Activated CD8-positive, alpha-beta memory T cell treated with anti-CD3 and anti-CD28 coated beads for 24 hours (primary cell): ENCODE results near the gene KDM8.

Source experiments
- DNase-seq: peaks from one replicate; pipeline ENCODE4 v3.0.0-alpha.2; 2020

Gene KDM8

DNA sequence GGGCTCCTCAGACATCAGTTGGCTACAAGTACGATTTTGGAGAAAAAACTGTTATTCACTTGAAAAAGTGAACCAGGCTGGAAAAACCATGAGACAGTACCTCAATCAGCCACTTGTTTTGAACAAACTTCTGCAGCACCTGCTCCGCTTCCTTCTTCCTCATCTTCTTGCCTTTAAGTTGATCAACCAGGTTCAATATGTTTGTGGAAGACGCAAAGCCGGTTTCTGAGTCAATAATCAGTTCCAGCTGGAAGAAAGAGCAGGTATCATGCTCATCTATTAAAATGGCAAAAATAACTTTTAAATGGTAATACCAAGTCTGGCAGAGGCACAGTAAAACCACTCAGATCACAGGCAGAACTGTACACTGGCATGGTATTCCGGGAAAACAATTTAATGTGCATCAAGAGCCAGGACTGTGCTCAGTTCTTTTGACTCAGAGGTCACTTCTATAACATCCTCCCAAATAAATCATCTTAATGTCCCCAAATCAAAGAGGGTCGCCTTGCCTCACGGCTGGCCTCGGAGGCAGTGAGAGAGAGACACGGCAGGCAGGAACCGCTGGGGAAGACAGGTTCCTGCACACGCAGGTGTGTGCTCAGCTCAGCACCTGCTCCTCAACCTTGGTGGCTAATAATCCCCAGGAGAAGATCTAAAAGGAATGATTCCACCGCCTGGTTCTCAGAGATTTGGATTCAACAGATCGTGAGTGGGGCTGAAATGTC, 29.7 kb downstream of the KDM8 start:
- no peak for DNase-seq

DNA sequence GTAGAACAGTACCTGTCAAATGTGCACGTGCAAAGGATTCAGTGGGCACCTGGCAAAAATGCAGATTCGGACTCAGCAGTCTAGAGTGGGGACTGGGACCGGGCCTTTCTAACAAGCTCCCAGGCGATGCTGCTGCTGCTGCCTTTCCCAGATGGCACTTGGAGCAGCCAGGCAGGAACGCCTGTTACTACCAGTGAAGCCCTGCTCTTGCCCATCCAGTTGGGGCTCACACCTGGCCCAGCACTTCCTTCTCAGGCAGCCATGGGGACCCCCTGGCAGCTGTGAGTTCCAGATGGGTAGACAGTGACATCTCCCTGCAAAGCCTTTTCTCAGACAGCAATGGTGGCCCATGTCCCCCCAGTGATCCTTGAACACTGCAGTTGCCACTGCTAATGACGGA, 30.4 kb downstream of the KDM8 start:
- no peak for DNase-seq

DNA sequence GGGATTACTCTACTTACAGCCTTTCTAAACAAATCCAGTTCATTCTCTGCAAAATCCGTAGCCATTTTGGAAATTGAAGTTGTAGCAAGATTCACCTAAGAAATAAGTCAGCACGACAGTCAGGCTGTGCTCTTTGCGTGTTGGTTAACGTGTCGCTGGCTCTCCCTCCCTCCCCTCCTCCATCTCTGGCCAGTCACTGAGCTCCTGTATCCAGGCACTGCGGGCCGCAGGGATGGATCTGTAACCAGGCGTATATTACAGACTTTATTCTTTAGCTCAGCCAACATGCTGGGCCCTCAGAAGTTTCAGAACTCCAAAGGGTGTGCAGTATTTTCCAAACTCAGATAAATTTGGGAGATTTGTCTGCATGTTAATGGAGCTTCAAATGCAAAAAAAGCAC, 30.8 kb downstream of the KDM8 start:
- DNase-seq = no peak

DNA sequence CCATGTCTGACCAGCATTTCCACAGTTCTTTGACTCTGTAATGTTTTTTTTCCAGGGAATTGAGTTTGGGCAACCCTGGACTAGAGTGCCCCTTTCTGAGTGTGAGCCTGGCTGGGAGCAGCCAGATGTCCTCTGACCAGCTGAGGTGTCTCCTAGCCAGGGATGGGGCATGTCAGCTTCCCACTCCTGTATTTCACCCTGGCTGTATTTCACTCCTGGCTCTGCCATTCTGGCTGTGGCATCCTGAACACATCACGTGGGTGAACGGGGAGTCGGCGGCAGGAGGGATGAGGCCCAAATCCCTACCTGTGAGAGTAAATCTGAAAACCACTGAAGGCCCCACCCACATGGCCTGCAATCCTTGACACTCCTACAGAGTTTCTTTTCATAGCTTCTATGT, 31.3 kb downstream of the KDM8 start:
- no peak for DNase-seq

DNA sequence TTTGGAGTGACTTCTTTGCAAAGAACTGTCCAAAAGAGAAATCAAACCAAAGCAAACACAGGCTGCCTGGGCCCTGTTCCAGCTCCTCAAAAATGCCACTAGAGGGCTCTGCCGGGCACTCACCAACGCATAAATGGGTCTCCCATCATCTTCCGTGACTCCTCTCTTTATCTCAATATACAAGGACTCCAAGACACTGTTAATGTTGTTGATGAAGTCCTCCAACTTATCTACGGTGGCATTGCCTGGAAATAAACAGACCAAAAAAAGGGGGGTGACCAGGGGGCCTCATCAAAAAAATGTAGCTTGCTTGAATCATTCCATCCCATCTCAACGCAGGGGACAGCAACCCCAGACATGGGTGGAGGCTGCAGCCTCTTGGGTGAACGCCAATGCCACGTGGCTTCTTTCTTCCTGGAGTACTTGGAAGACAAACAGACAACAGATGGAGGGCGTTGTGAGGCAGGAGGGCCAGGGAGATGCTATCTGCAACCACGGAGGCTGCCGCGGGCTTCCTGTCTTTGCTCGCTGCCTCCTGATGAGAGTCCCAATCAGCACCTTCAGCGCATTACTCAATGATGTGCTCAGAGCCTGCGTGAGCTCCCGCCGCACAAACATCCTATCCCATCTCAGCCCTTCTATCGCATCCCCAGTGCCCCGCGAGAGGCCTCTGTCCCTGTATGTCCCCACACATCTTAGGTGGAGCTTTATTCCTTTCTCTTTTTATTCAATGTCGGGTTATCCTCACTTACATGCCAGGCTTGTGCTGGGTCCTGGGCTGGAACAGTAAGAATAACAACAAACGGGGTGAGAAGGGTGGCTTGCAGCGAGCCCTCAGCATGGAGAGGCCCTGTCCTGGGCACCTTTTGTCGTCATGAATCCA, 32.0 kb downstream of the KDM8 start:
- DNase-seq = peak; percentile 87

DNA sequence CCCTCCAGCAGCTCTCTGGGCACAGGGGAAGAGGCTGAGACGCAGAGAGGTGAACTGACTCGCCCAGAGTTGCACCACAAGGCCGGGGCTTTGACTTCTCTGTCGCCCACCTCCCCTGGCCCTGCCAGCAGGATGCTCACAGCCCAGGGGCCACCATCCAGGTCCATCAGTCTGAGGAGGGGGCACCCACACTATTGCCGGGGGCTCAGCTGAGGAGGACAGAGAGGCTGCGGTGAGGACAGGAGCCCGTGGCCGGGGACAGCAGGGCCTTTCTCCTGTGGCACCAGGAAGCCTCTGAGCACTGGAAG, 32.6 kb downstream of the KDM8 start:
- no peak for DNase-seq

DNA sequence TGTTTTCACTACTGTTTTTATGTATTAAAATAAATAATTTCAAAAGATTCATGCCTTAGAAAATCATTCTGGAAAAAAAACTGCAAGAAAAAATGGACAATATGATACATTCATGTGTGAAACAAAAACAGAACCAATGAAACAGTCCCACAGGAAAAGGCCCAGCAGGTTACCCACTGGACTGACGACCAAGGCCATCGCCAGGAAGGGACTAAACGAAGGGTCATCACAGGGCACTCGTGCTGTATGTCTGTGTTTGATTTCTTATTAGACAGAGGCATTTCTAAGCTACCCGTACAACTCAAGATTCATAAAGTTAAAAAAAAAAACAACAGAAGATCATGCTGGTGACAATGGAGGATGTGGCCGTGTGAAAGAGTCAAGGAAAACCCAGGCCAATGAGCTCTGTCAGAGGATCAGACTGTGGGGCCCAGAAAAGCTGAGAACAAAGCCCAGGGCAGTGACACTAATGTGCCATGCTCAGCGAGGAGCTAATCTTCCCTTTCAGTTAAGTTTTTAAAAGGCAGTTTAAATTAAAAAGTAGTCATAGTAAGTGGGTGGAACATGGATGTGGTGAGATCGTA, 33.4 kb downstream of the KDM8 start:
- no peak for DNase-seq

DNA sequence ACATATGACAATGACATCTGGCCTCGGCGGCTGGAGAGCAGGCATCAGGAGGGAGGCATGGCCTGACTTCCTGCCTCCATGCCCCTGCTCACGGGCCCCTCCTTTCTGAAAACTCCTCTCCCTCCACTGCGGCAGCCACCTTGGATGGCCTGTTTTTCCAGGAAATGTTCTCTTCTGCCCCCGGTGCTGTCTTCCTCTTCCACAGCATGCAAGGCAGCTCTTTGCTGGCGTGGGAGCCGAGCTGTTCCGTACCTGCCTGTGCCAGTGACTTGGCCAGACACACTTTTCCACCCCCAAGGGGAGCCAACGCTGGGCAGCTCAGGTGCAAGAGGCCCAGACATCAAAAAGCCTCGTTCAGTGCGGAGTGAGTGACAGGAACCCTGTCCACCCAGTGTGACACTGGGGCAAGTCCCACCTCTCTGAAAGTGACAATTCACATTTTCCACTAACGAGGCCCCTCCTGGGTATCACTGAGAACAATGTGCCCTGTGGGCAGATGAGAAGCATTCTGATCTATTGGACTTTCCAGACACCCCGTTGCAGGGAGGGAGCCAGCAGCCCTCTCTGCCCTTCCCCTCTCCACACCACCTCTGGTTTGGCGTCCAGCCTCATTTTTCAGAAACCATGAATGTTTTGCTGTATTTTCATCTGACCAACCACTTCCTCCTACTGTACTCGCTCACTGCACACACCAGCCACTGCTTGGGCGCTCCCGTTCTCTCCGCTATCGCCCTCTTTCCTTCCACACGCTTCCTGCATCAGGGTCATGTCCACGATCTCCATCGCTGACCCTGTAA, 34.1 kb downstream of the KDM8 start:
- peak; percentile 92 for DNase-seq

DNA sequence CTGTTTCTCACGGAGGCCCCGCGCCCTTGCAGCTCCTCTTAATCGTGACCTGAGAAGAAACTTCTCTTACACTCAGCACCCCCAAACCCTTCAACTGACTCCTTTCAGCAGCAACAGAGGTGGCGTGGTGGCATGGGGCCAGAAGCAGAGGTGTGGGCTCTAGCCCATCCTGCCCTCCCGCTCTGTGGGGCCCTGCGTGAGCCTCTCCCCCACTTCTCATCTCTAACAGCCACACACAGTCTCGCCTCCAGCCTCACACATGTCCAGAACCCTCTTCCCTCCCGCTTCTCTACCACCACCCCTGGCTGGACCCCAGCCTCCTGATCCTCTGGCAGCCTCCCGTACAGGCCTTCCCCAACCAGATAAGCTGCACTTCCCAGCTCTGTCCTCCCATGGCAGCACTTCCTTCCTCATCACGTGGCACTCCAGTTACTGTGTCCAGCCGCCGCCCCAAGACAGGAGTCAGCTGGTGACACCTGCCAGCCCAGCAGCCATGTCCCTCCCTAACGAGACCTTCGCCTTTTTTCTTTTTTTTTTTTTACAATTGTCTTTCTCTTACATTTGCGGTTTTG, 34.8 kb downstream of the KDM8 start:
- no peak for DNase-seq

DNA sequence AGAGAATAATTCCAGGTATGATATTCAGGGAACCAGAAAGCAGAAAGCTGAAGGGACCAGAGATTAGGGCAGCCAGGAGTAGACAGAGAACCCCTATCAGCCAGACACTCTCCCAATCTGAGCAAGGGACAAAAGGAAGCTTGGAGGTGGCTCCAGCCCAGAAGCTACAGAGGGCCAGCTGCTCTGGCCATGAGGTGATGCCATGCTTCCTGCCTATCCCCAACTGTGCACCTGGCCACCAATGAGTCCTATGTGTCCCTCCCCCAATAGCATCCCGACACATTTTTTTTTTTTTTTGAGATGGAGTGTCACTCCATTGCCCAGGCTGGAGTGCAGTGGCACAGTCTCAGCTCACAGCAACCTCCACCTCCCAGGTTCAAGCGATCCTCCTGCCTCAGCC, 35.3 kb downstream of the KDM8 start:
- DNase-seq = no peak

DNA sequence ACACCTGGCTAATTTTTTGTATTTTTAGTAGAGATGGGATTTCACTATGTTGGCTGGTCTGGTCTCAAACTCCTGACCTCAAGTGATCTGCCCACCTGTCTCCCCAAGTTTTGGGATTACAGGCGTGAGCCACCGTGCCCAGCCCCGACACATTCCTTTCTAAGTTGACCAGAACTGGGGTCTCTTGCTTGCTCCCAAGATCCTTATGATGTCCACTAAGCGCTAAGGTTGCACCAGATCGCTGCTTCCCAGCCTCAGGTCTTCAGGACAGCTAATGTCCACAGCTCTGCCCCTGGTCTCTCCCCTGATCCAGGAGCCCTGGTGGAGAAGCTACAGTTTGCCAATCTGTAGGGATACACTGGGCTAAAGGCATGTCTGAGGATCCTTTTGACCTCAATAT, 35.7 kb downstream of the KDM8 start:
- DNase-seq = peak; percentile 53

DNA sequence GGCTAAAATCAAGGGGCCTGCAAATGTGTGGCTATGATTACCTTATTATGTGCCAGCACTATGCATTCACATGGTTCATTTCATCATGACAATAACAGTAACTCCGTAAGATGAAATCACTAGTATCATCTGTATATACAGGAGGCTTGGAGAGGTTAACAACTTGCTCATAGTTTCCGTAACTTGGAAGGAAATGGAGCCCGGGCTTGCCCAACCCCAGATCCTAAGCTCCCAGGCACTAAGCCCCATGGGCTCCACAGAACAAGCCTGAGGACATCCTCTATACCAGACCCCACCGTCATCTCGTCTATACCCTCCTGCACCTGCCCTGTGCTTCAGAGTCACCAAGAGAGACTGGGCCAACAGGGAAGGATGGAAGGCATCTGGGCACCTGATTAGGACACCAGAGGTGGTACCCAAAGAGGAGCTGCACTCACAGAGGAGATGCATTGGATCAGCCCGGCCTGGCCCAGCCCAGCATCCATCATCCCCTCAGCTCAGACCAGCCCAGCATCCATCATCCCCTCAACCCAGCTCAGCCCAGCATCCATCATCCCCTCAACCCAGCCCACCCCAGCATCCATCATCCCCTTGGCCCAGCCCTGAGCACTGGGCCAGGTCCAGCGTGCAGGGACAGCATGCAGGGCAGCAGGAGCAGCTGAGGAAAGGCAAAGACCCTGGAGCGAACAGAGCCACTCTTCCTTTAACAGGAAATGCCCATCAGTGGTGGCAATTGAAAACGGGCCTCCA, 36.8 kb downstream of the KDM8 start:
- peak; percentile 54 for DNase-seq

DNA sequence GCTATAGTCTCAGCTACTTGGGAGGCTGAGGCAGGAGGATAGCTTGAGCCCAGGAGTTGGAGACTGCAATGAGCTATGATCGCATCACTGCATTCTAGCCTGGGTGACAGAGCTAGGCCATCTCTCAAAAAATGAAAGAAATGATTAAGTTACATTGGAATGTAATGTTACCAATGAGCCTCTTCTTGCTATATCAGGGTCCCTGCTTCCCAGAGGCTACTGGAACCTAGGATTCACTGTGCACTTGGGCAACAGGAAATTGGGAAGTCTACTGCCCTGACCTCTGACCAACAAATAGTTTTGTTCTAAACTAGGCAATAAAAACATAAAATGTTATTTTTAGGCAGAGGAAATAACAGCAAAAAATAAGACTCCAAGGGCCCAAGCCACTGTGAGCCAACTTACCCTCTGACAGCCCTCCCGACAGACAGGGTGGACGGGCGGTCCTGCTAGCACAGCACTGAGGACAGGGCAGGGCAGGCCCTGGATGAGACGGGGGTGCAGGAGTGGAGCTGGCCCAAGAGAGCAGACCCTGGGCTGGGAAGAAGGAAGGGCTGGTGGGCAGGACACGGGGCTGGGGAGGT, 37.7 kb downstream of the KDM8 start:
- peak; percentile 51 for DNase-seq

DNA sequence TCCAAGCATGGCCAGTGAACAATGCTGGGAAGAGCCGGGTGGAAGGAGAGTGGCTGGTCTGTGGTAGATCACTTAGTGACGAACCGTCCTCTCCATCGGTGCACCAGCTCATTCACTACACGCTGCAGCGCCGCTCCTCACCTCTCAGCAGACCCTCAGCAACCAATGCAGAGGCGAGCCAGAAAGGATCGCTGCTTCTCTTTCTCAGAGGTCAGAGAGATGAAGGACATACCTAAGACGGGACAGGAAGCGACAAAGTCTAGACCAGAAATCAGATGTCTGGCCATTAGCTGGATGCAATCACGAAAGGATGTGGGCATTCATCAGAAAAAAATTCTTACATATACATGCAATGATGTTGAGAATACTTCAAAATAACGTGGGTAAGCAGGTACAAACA, 38.3 kb downstream of the KDM8 start:
- DNase-seq = no peak

DNA sequence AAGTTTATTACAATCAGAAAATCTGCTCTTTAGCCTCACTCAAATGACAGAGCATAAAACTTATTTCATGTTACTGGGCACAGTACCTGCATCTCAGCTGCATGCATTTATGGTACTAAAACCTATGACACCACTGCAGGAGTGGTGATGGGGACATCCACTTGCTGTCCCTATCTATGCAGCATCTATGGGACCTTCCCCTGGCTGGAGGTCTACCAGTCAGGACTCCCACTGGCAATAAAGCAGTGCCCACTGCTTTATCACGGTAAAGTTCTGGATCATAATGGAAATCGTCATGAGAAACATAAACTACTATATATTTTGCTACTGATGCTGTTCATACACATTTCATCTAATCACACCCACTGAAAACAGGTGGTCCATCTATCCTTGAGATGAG, 39.1 kb downstream of the KDM8 start:
- peak; percentile 48 for DNase-seq

DNA sequence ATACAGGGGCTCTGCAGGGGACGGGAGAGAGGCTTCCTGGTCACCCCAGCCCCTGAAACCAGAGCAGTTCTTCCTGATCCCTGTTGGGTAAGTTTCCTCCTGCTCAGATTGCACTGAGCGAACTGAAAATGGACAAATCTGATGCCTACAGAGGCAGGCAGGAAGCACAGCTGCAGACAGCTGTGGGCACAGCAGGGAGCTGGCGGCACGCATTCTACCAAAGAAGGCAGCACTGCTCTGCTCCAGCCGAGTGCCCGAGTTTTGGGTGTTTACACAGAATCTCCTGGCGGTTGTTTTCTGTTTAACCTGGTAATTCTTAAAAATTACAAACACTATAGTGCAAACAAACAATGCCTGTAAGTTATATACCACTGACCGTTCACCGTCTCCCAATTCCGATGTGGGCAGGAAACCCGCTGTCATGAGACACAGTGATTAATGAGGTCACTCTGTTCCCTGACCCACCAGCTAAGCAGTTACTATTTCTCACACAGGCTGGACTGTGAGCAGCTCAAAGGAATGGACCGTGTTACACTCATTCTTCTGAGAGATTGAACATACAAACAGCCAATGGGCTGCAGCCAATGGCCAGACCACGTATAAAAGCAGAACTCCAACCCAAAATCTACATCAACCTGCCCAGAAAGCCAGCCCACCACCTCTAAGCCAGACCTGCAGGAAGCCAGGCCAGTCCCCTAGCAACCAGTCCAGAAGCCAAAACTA, 39.7 kb downstream of the KDM8 start:
- DNase-seq = peak; percentile 62

DNA sequence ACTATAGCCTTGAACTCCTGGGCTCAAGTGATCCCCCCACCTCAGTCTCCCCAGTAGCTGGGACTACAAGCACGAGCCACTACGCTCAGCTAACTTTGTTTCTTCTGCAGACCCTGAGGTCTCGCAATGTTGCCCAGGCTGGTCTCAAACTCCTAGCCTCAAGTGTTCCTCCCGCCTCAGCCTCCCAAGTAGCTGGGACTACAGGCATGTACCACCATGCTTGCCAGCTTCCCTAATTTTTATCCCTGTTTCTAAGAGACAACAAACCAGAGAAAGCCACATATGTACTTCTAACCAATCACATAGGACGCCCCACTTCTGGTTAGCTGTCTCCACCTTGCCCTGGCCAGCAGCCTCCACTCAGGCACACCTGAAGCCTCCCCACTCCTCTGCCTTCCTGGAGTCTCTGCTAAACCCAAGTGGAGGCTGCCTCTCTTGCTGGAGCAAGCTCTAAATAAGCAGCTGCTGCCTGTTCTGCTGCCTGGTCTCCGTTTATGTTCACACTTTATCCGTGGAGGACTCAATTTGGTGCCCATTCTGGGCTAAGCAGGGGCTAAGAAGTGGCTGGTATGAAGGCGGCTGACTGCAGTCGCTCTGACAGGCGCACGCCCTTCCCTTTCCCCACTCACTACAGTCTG, 40.5 kb downstream of the KDM8 start:
- peak; percentile 58 for DNase-seq

DNA sequence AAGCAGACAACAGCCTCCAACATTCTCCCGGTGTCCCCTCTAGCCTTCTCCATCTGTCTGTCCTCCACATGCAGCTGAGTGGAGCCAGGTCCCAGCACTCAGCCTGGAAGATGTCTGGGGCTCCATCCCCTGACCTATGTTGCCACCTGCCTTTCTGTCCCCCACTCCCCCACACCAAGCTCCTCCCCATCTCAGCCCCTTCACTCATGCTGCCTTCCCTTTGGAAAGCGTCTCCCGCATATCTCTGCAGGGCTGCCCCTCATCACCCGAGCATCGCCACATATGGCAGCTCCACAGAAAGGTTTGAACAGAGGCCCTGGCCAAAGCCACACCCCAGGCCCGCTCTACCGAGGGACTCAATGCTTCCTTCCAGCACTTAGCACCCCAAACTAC, 41.0 kb downstream of the KDM8 start:
- DNase-seq = peak; percentile 52

DNA sequence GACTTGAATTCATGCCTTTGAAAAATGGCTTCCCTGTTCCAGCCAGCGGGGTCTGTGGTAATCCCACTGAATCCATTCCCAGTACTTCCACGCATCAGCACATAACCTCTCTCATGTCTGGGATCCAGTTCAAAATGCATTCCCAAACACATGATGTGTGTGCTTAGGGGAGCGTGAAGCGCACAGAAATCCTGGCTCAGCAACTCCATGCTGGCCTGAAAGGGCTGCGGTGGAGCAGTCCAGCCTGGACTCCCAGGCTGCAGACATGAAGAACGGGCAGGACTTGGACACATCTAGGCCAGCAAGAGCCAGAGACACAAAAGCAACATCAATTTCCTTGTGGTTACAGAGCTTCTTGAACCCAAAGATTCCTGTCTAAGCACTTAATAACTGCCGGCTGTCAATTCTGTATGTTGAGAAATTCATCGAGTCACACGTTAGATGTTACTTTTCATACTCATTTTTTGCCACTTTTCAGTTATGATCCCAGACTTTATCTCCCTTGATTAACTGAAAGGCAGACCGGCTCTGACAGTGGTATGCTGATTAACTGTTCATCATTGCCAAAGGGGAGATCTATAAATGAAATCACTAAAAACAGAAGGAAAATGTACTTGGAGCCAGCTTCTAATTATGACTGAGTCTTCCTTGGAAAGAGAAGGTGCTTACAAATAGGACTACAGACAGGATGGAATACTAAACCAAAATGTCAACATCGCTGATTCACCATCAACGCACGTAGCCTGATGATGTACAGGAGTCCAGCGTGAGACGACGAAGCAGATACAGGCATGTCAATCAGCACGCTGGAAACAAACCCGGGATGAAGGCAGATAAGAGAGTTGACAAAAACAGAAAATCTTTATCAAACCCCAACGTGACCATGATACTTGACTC, 42.2 kb downstream of the KDM8 start:
- peak; percentile 64 for DNase-seq

DNA sequence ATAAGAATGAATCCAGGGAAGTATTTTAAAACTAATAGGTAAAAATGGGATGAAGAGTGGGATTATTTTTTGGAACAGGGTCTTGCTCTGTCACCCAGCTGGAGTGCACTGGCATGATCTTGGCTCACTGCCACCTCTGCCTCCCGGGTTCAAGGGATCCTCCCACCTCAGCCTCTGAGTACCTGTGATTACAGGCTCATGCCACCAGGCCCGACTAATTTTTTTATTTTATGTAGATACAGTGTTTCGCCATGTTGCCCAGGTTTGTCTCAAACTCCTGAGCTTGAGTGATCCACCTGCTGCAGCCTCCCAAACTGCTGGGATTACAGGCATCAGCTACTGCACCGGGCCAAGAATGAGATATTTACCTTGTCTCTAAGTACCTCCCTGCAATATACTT, 43.1 kb downstream of the KDM8 start:
- DNase-seq = peak; percentile 50
